Measurements from ENCODE around the gene UBXN2A. TPM values are rescaled to one million over a fixed set of nuclear protein-coding genes. Genes with fewer than 3 reads are reported as not detected.

Gene UBXN2A
- total and polyA plus RNA-seq, 2 of the 8 experiments (the other 6 are each of a cell fraction or from before 2014, with no cell fraction given), result 3.6 to 20.4 TPM

GRCh38 chr2:23901966-23902846 lies 38.1 kb upstream of the UBXN2A start:
- DNase-seq (ENCODE audit: low read depth in 1 of 2, low spot score in 2 of 2) (no peak), FAIRE-seq (no peak)
- 88% methylated on average over 6 of the region's 6 CpGs; no CpG with 5 or more reads in 1 of the 2 experiments for WGBS, 2 experiments (ENCODE audit: extremely low coverage in 1 of 2, insufficient coverage in 1 of 2, insufficient read length in 1 of 2, insufficient replicate concordance in 2 of 2, low coverage in 1 of 2, low lambda C conversion rate in 2 of 2, missing lambda C conversion rate in 1 of 2)
- H3K79me1 ChIP-seq (ENCODE audit: low read depth, low read length), result no peaks in the 10 kb centered on the region
- H3K9me3 ChIP-seq (ENCODE audit: insufficient read depth in 2 of 2, low read depth in 1 of 2, low read length in 1 of 2), result no peaks in the 10 kb centered on the region
- H3K23me2 ChIP-seq (ENCODE audit: low read depth, low read length), result no peaks in the 10 kb centered on the region
- H4K91ac ChIP-seq (replicated peaks; ENCODE audit: insufficient read length, low read length), result no peak overlapping the region
- ChIA-PET POLR2A (ENCODE audit: partially characterized antibody) (no interaction called here), CTCF (ENCODE audit: partially characterized antibody) (interaction anchor here (0.6 kb wide), 1 partner anchor 17 kb away, joined by 3 read pairs; no protein-coding TSS in a partner anchor)
- no peaks in the 10 kb centered on the region for H3K4me1 ChIP-seq (replicated peaks in 1 of 4; ENCODE audit: control insufficient read depth in 3 of 4, insufficient read depth in 4 of 4, low read length in 3 of 4)
- no peak overlapping the region for H3K14ac ChIP-seq (ENCODE audit: insufficient read length)
- H2BK15ac ChIP-seq (ENCODE audit: low read length), result no peak overlapping the region
- H2BK5ac ChIP-seq (ENCODE audit: low read depth, low read length), result no peak overlapping the region
- H3K4me2 ChIP-seq (ENCODE audit: insufficient read depth in 1 of 2, low read depth in 2 of 2, low read length in 2 of 2), result no peak overlapping the region
- H3K27me3 ChIP-seq (replicated peaks in 1 of 4; ENCODE audit: control insufficient read depth in 3 of 4, extremely low read depth in 1 of 4, insufficient read depth in 3 of 4, low read length in 3 of 4), result no peaks in the 10 kb centered on the region
- H2BK20ac ChIP-seq (ENCODE audit: low read length), result no peak overlapping the region
- no peak overlapping the region for H2AFZ ChIP-seq (ENCODE audit: low read length)
- no peak overlapping the region for H3K18ac ChIP-seq (ENCODE audit: extremely low read depth, low read length)
- H3K23ac ChIP-seq (ENCODE audit: insufficient read length), result no peak overlapping the region
- H3K56ac ChIP-seq (replicated peaks; ENCODE audit: insufficient read length, low read depth, low read length), result no peak overlapping the region
- H3K27ac ChIP-seq (ENCODE audit: low read depth, low read length), result no peak overlapping the region
- H3K36me3 ChIP-seq (ENCODE audit: control insufficient read depth in 2 of 4, insufficient read depth in 4 of 4, low read length in 3 of 4), result no peaks in the 10 kb centered on the region
- no peak overlapping the region for H3K4ac ChIP-seq (replicated peaks; ENCODE audit: insufficient read length, low read depth, low read length)
- no peak overlapping the region for H2AK5ac ChIP-seq (ENCODE audit: low read depth, low read length)
- no peaks in the 10 kb centered on the region for H4K20me1 ChIP-seq (replicated peaks in 1 of 2; ENCODE audit: control insufficient read depth in 1 of 2, insufficient read depth in 2 of 2, low read length in 2 of 2)
- no peak overlapping the region for H4K5ac ChIP-seq (ENCODE audit: insufficient read length, low read depth, low read length)
- H3K79me2 ChIP-seq (ENCODE audit: control insufficient read depth in 1 of 2, insufficient read depth in 2 of 2, low read length in 2 of 2), result peaks cover 0 to 72% of the 10 kb centered on the region in 2 experiments; a peak in 2 of 4 replicates
- no peak overlapping the region for H4K8ac ChIP-seq (ENCODE audit: extremely low read depth, insufficient read depth, low read length)
- H3K4me3 ChIP-seq (ENCODE audit: extremely low read depth in 1 of 4, insufficient read depth in 2 of 4, low read depth in 3 of 4, low read length in 4 of 4), result no peak overlapping the region
- no peak overlapping the region for H2BK120ac ChIP-seq (replicated peaks; ENCODE audit: low read depth, low read length)
- TF ChIP-seq CBX5 (IDR thresholded peaks at IDR 0.05; ENCODE audit: low read depth, low read length) (no peak), KDM5A (IDR thresholded peaks at IDR 0.05; ENCODE audit: low read length) (no peak), SAP30 (IDR thresholded peaks at IDR 0.05; ENCODE audit: insufficient read depth, insufficient replicate concordance, low read length) (no peak), CHD2 (IDR thresholded peaks at IDR 0.05; ENCODE audit: low read length) (no peak), MAX (IDR thresholded peaks at IDR 0.05) (no peak), ATF2 (IDR thresholded peaks at IDR 0.05; ENCODE audit: low read length) (no peak), SRF (IDR thresholded peaks at IDR 0.05; ENCODE audit: low read depth, low read length) (no peak), SP2 (IDR thresholded peaks at IDR 0.05; ENCODE audit: low read length) (no peak), TEAD4 (IDR thresholded peaks at IDR 0.05; ENCODE audit: low read depth, low read length) (no peak), RXRA (IDR thresholded peaks at IDR 0.05; ENCODE audit: insufficient read depth, low read depth, low read length) (no peak), KDM1A (IDR thresholded peaks at IDR 0.05; ENCODE audit: borderline replicate concordance, low read length) (no peak)
- no peak overlapping the region for H3K9ac ChIP-seq (replicated peaks in 1 of 4; ENCODE audit: extremely low read depth in 1 of 4, low read depth in 3 of 4, low read length in 3 of 4)
- no peak overlapping the region for H2BK12ac ChIP-seq (ENCODE audit: low read depth, low read length)

Measured in H1 (cell line).